Natural killer cell (primary cell): ENCODE results near the gene SLC49A3. TPM values are rescaled to one million over a fixed set of nuclear protein-coding genes. Genes with fewer than 3 reads are reported as not detected.
A peak's percentile ranks its signal among the peaks of the same experiment; 100 is the strongest.

Experiments used
- ATAC-seq, 3 donors: fragments of 150-1000 bp in 2 of 3; fragments of 200-7000 bp in 1 of 3; cut with Tn5 transposase; 1 replicate in 1 of 3; 2 replicates in 2 of 3; pipeline ENCODE4 v1.10.0; 2021; ENCODE audit warnings: mild to moderate bottlenecking in 2 of 3, moderate library complexity in 2 of 3
- DNase-seq, 2 donors: peaks; one replicate each; pipeline versions ENCODE4 v3.0.0 to v3.0.0-alpha.2; 2013 to 2021; ENCODE audit warnings: mixed read lengths in 1 of 2
- H3K27ac ChIP-seq: one replicate; pipeline ENCODE4 v1.5.1; 2013; ENCODE audit warnings: mild to moderate bottlenecking, low read length
- H3K27me3 ChIP-seq: one replicate; pipeline ENCODE4 v1.6.1; 2013; ENCODE audit warnings: low read length; ENCODE audit not compliant: control insufficient read depth, insufficient read depth
- H3K36me3 ChIP-seq: one replicate; pipeline ENCODE4 v1.6.1; 2013; ENCODE audit warnings: low read length; ENCODE audit not compliant: control insufficient read depth, insufficient read depth
- H3K4me1 ChIP-seq: one replicate; pipeline ENCODE4 v1.6.1; 2013; ENCODE audit warnings: low read length; ENCODE audit not compliant: control insufficient read depth, insufficient read depth
- H3K4me3 ChIP-seq: one replicate; pipeline ENCODE4 v1.5.1; 2013; ENCODE audit warnings: low read length
- H3K9me3 ChIP-seq: one replicate; pipeline ENCODE4 v1.6.1; 2013; ENCODE audit warnings: low read length; ENCODE audit not compliant: control insufficient read depth, insufficient read depth
- H3K27ac Mint-ChIP-seq, 2 donors: one replicate each; pipeline ENCODE4 v1.8.0; 2022; ENCODE audit warnings: mild to moderate bottlenecking in 2 of 2, mixed read lengths in 2 of 2, moderate library complexity in 1 of 2
- H3K27me3 Mint-ChIP-seq, 2 donors: one replicate each; pipeline ENCODE4 v1.8.0; 2022; ENCODE audit warnings: low read depth in 2 of 2, mixed read lengths in 2 of 2
- H3K36me3 Mint-ChIP-seq: one replicate; pipeline ENCODE4 v1.8.0; 2022; ENCODE audit warnings: mixed read lengths
- H3K4me1 Mint-ChIP-seq, 2 donors: one replicate each; pipeline ENCODE4 v1.8.0; 2022; ENCODE audit warnings: mixed read lengths in 2 of 2
- H3K4me3 Mint-ChIP-seq: one replicate; pipeline ENCODE4 v1.8.0; 2022; ENCODE audit warnings: mild to moderate bottlenecking, moderate library complexity, mixed read lengths
- H3K9me3 Mint-ChIP-seq, 2 donors: one replicate each; pipeline ENCODE4 v1.8.0; 2022; ENCODE audit warnings: mixed read lengths in 2 of 2
- CTCF ChIP-seq: fragments of 200-600 bp; IDR thresholded peaks from one replicate; pipeline ENCODE4 v1.8.0; 2022; ENCODE audit warnings: antibody characterized with exemption
- WGBS: methylation state at CpG from one replicate; pipeline ENCODE4 v1.1.7; 2013; ENCODE audit warnings: missing lambda C conversion rate; ENCODE audit not compliant: insufficient coverage; 5-methylcytosine and 5-hydroxymethylcytosine counted together
- intact Hi-C: fragments of 100-400 bp; cut with micrococcal nuclease; formaldehyde crosslinking; loops from one replicate; pipeline ENCODE4 v1.14.2; 2022
- total RNA-seq, 4 donors: library from RNA; stranded (reverse); fragments of 120-200 nt in 1 of 4; gene quantifications; one replicate each; pipeline versions ENCODE4 v1.2.3 to v1.2.4, GENCODE V29; 2013 to 2022

The SLC49A3 gene
- total RNA-seq, 3 donors from 2014 or later (not counting 1 experiment from before 2014, with no cell fraction given): 10.0 to 14.9 (median 10.4) TPM

GRCh38 chr4:661231-661630 is 27.7 kb downstream of the SLC49A3 start:
- Mint-ChIP-seq H3K4me1 (peaks cover 5 to 20% of the 10 kb centered on the region in 2 donors), H3K27me3 (no peaks in the 10 kb centered on the region), H3K27ac (no peak overlapping the region), H3K4me3 (no peak overlapping the region), H3K9me3 (peaks cover 0 to 2% of the 10 kb centered on the region in 2 donors), H3K36me3 (no peaks in the 10 kb centered on the region)
- Histone ChIP-seq H3K4me3 (no peak overlapping the region), H3K9me3 (no peaks in the 10 kb centered on the region), H3K4me1 (peaks cover 24% of the 10 kb centered on the region), H3K27me3 (no peaks in the 10 kb centered on the region), H3K36me3 (no peaks in the 10 kb centered on the region), H3K27ac (no peak overlapping the region)
- intact Hi-C loops: no loop called here
- no peak for TF ChIP-seq CTCF
- no peak for ATAC-seq
- 100% methylated on average over 3 of the region's 3 CpGs for WGBS
- DNase-seq: no peak

DNA sequence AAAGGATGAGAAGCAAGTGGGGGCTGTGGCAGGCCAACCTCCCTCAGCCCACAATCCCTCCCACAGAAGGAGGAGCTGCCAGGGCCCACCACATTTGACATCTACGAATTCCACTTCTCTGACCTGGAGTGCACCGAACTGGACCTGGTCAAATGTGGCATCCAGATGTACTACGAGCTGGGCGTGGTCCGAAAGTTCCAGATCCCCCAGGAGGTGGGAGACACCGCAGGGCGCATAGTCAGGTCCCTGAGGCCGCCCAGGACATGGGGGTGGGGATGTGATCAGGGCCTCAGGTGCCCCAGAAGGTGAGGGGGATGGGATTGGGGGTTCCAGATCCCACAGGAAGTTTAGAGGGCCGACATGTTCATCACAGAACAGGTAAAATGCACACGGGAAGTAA is 28.6 kb downstream of the SLC49A3 start:
- WGBS: 94% methylated on average over 10 of the region's 10 CpGs
- intact Hi-C loops: no loop called here

DNA sequence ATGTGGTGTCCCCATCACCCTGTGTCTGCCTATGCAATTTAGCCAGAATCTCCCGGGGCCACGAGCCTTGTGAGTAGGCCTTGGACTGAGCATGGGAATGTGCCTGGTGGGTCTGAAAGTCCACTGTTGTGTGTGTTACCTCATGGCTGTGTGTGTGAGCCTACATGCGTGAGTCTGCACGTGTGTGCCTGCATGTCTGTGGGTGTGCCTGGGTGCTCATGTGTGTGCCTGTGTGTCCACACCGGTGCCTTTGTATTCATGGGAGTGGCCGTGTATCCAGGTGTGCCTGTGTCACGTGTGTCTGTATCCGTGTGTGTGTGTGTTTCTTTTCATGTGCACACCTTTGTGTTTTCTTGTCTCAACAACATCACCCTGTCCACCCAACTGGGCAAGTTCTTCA is 29.1 kb downstream of the SLC49A3 start:
- 99% methylated on average over 6 of the region's 8 CpGs for WGBS
- Mint-ChIP-seq H3K4me3 (peak overlapping the region; percentile 28), H3K4me1 (peaks cover 5 to 13% of the 10 kb centered on the region in 2 donors), H3K27me3 (no peaks in the 10 kb centered on the region), H3K27ac (no peak overlapping the region), H3K36me3 (no peaks in the 10 kb centered on the region), H3K9me3 (peaks cover 0 to 2% of the 10 kb centered on the region in 2 donors)
- no peaks in the 10 kb centered on the region for H3K9me3 ChIP-seq
- intact Hi-C loops: no loop called here
- H3K27ac ChIP-seq: no peak overlapping the region
- H3K4me3 ChIP-seq: no peak overlapping the region
- ATAC-seq (no peak), DNase-seq (no peak)
- H3K36me3 ChIP-seq: no peaks in the 10 kb centered on the region
- no peak for TF ChIP-seq CTCF
- no peaks in the 10 kb centered on the region for H3K27me3 ChIP-seq
- peaks cover 20% of the 10 kb centered on the region for H3K4me1 ChIP-seq

More for the DNA sequence above, 28.6 kb downstream of the SLC49A3 start:
- TF ChIP-seq CTCF: no peak
- Histone ChIP-seq H3K4me3 (no peak overlapping the region), H3K27ac (no peak overlapping the region), H3K36me3 (no peaks in the 10 kb centered on the region), H3K4me1 (peaks cover 24% of the 10 kb centered on the region), H3K9me3 (no peaks in the 10 kb centered on the region), H3K27me3 (no peaks in the 10 kb centered on the region)
- Mint-ChIP-seq H3K4me1 (peaks cover 5 to 17% of the 10 kb centered on the region in 2 donors), H3K27me3 (no peaks in the 10 kb centered on the region), H3K4me3 (no peak overlapping the region), H3K36me3 (no peaks in the 10 kb centered on the region), H3K27ac (no peak overlapping the region), H3K9me3 (peaks cover 0 to 2% of the 10 kb centered on the region in 2 donors)
- DNase-seq (no peak), ATAC-seq (no peak)
